Measurements from ENCODE around the gene UPK3A. TPM values are rescaled to one million over a fixed set of nuclear protein-coding genes. Genes with fewer than 3 reads are reported as not detected.

Gene UPK3A
- total and polyA plus RNA-seq, 2 of the 13 experiments (the other 11 are each of a cell fraction or from before 2014, with no cell fraction given), result 10.5 to 13.8 TPM

- TF ChIP-seq NBN (conservative IDR thresholded peaks at IDR 0.05) (no peak), ZNF44 (CRISPR knock-in tag; IDR thresholded peaks at IDR 0.05) (no peak), GLI4 (CRISPR knock-in tag; IDR thresholded peaks at IDR 0.05; ENCODE audit: borderline replicate concordance) (peak; percentile 1; the same call in 1 of the 2 replicates), SETDB1 (CRISPR knock-in tag; IDR thresholded peaks at IDR 0.05; ENCODE audit: borderline replicate concordance) (no peak), ZFP36L1 (CRISPR knock-in tag; IDR thresholded peaks at IDR 0.05) (no peak), ZBTB38 (CRISPR knock-in tag; IDR thresholded peaks at IDR 0.05) (peak; percentile 33; the same call in 1 of the 2 replicates), CSRNP1 (CRISPR knock-in tag; IDR thresholded peaks at IDR 0.05) (no peak), CC2D1A (CRISPR knock-in tag; IDR thresholded peaks at IDR 0.05) (no peak), SMYD3 (CRISPR knock-in tag; IDR thresholded peaks at IDR 0.05) (no peak), ZNF749 (CRISPR knock-in tag; IDR thresholded peaks at IDR 0.05; ENCODE audit: borderline replicate concordance) (no peak), CCAR2 (optimal IDR thresholded peaks at IDR 0.05; ENCODE audit: low read depth, low read length) (no peak), ZKSCAN1 (IDR thresholded peaks at IDR 0.05; ENCODE audit: low read length) (no peak), ZSCAN30 (CRISPR knock-in tag; IDR thresholded peaks at IDR 0.05) (no peak), ZNF136 (CRISPR knock-in tag; IDR thresholded peaks at IDR 0.05; ENCODE audit: low read depth) (no peak), ZNF670 (CRISPR knock-in tag; IDR thresholded peaks at IDR 0.05; ENCODE audit: borderline replicate concordance) (no peak), SP5 (CRISPR knock-in tag; IDR thresholded peaks at IDR 0.05; ENCODE audit: borderline replicate concordance, low read depth) (0 out of 2 replicates have a peak, but pooled peaks have one; percentile 12), NR1H2 (CRISPR knock-in tag; IDR thresholded peaks at IDR 0.05; ENCODE audit: borderline replicate concordance, low read depth) (no peak), ZNF224 (CRISPR knock-in tag; IDR thresholded peaks at IDR 0.05) (peak; percentile 55; the same call in 1 of the 2 replicates), LCORL (IDR thresholded peaks at IDR 0.05) (no peak), LCORL (CRISPR knock-in tag; IDR thresholded peaks at IDR 0.05) (no peak), TBX2 (CRISPR knock-in tag; IDR thresholded peaks at IDR 0.05; ENCODE audit: borderline replicate concordance) (no peak; the same call in 1 of the 2 replicates), MIXL1 (CRISPR knock-in tag; IDR thresholded peaks at IDR 0.05) (no peak), ARNT2 (CRISPR knock-in tag; IDR thresholded peaks at IDR 0.05; ENCODE audit: low read depth) (0 out of 2 replicates have a peak, but pooled peaks have one; percentile 28), CAMTA2 (CRISPR knock-in tag; IDR thresholded peaks at IDR 0.05; ENCODE audit: borderline replicate concordance) (no peak), CBX5 (CRISPR knock-in tag; IDR thresholded peaks at IDR 0.05; ENCODE audit: borderline replicate concordance) (no peak), JUN (CRISPR knock-in tag; IDR thresholded peaks at IDR 0.05) (no peak), CENPT (CRISPR knock-in tag; IDR thresholded peaks at IDR 0.05; ENCODE audit: low read depth) (no peak), RORA (CRISPR knock-in tag; IDR thresholded peaks at IDR 0.05) (no peak), HMG20A (CRISPR knock-in tag; IDR thresholded peaks at IDR 0.05; ENCODE audit: borderline replicate concordance) (no peak), TBX3 (IDR thresholded peaks at IDR 0.05; ENCODE audit: borderline replicate concordance) (no peak), HNF4G (IDR thresholded peaks at IDR 0.05; ENCODE audit: borderline replicate concordance, low read depth, low read length) (no peak), HNF4G (CRISPR knock-in tag; IDR thresholded peaks at IDR 0.05; ENCODE audit: borderline replicate concordance, low read depth) (no peak), DBP (CRISPR knock-in tag; IDR thresholded peaks at IDR 0.05; ENCODE audit: not compliant biosample characterization) (no peak)
Measured at GRCh38 chr22:45271667-45272201, 13.0 kb upstream of the UPK3A start (continued).
